ENCODE results near the gene CORO1C.

Gene CORO1C

GRCh38 chr12:108686780-108687179 is 44.5 kb downstream of the CORO1C start:
- no peaks in the 10 kb centered on the region for H3K27me3 ChIP-seq (ENCODE audit: insufficient read depth, low read length)
- no peaks in the 10 kb centered on the region for H3K36me3 ChIP-seq (ENCODE audit: insufficient read depth, low read length)
- peaks cover 55% of the 10 kb centered on the region for H3K4me1 ChIP-seq (ENCODE audit: control insufficient read depth, insufficient read depth, low read length, unreplicated experiment)
- H3K4me3 ChIP-seq (ENCODE audit: low read depth, low read length), result no peak overlapping the region
- peak overlapping the region; percentile 57 for H3K27ac ChIP-seq (ENCODE audit: low read depth, low read length)
- H3K79me2 ChIP-seq (ENCODE audit: control insufficient read depth, insufficient read depth, low read length, unreplicated experiment), result peaks cover 92% of the 10 kb centered on the region
- H2AFZ ChIP-seq (ENCODE audit: low read length, unreplicated experiment), result no peak overlapping the region

- no peak overlapping the region for H2AFZ ChIP-seq (ENCODE audit: low read length, unreplicated experiment)
- H3K4me3 ChIP-seq (ENCODE audit: low read depth, low read length), result peak overlapping the region; percentile 23; the same call in 1 of the 2 replicates
- H3K27ac ChIP-seq (ENCODE audit: low read depth, low read length), result peak overlapping the region; percentile 57
- H3K27me3 ChIP-seq (ENCODE audit: insufficient read depth, low read length), result no peaks in the 10 kb centered on the region
- H3K79me2 ChIP-seq (ENCODE audit: control insufficient read depth, insufficient read depth, low read length, unreplicated experiment), result peaks cover 96% of the 10 kb centered on the region
- H3K36me3 ChIP-seq (ENCODE audit: insufficient read depth, low read length), result peaks cover 3% of the 10 kb centered on the region; the same call in 1 of the 2 replicates
- peaks cover 49% of the 10 kb centered on the region for H3K4me1 ChIP-seq (ENCODE audit: control insufficient read depth, insufficient read depth, low read length, unreplicated experiment)
Measured at GRCh38 chr12:108685469-108686260, 45.7 kb downstream of the CORO1C start.

- H3K79me2 ChIP-seq (ENCODE audit: control insufficient read depth, insufficient read depth, low read length, unreplicated experiment), result peaks cover 96% of the 10 kb centered on the region
Measured at GRCh38 chr12:108683906-108684556, 47.3 kb downstream of the CORO1C start.

GRCh38 chr12:108681317-108681716 is 50.0 kb downstream of the CORO1C start:
- H3K79me2 ChIP-seq (ENCODE audit: control insufficient read depth, insufficient read depth, low read length, unreplicated experiment), result peaks cover 94% of the 10 kb centered on the region

More at GRCh38 chr12:108683906-108684556, 47.3 kb downstream of the CORO1C start:
- no peak overlapping the region for H3K4me3 ChIP-seq (ENCODE audit: low read depth, low read length)
- no peaks in the 10 kb centered on the region for H3K27me3 ChIP-seq (ENCODE audit: insufficient read depth, low read length)
- peaks cover 18% of the 10 kb centered on the region for H3K36me3 ChIP-seq (ENCODE audit: insufficient read depth, low read length)
- H3K4me1 ChIP-seq (ENCODE audit: control insufficient read depth, insufficient read depth, low read length, unreplicated experiment), result peaks cover 32% of the 10 kb centered on the region
- no peak overlapping the region for H2AFZ ChIP-seq (ENCODE audit: low read length, unreplicated experiment)
- H3K27ac ChIP-seq (ENCODE audit: low read depth, low read length), result no peak overlapping the region

GRCh38 chr12:108679106-108679681 is 52.1 kb downstream of the CORO1C start:
- H3K4me1 ChIP-seq (ENCODE audit: control insufficient read depth, insufficient read depth, low read length, unreplicated experiment), result peaks cover 7% of the 10 kb centered on the region
- no peaks in the 10 kb centered on the region for H3K27me3 ChIP-seq (ENCODE audit: insufficient read depth, low read length)
- peaks cover 33% of the 10 kb centered on the region for H3K36me3 ChIP-seq (ENCODE audit: insufficient read depth, low read length)
- H3K27ac ChIP-seq (ENCODE audit: low read depth, low read length), result no peak overlapping the region
- no peak overlapping the region for H3K4me3 ChIP-seq (ENCODE audit: low read depth, low read length)
- H2AFZ ChIP-seq (ENCODE audit: low read length, unreplicated experiment), result no peak overlapping the region
- H3K79me2 ChIP-seq (ENCODE audit: control insufficient read depth, insufficient read depth, low read length, unreplicated experiment), result peaks cover 92% of the 10 kb centered on the region

More at GRCh38 chr12:108681317-108681716, 50.0 kb downstream of the CORO1C start:
- H2AFZ ChIP-seq (ENCODE audit: low read length, unreplicated experiment), result no peak overlapping the region
- H3K27me3 ChIP-seq (ENCODE audit: insufficient read depth, low read length), result no peaks in the 10 kb centered on the region
- H3K36me3 ChIP-seq (ENCODE audit: insufficient read depth, low read length), result peaks cover 26% of the 10 kb centered on the region
- H3K4me1 ChIP-seq (ENCODE audit: control insufficient read depth, insufficient read depth, low read length, unreplicated experiment), result peaks cover 24% of the 10 kb centered on the region
- no peak overlapping the region for H3K27ac ChIP-seq (ENCODE audit: low read depth, low read length)
- no peak overlapping the region for H3K4me3 ChIP-seq (ENCODE audit: low read depth, low read length)

GRCh38 chr12:108678104-108678730 is 53.1 kb downstream of the CORO1C start:
- Histone ChIP-seq H3K4me1 (ENCODE audit: control insufficient read depth, insufficient read depth, low read length, unreplicated experiment) (peaks cover 7% of the 10 kb centered on the region), H3K27ac (ENCODE audit: low read depth, low read length) (peak overlapping the region; percentile 15; the same call in 1 of the 2 replicates), H3K36me3 (ENCODE audit: insufficient read depth, low read length) (peaks cover 36% of the 10 kb centered on the region), H2AFZ (ENCODE audit: low read length, unreplicated experiment) (no peak overlapping the region), H3K79me2 (ENCODE audit: control insufficient read depth, insufficient read depth, low read length, unreplicated experiment) (peaks cover 89% of the 10 kb centered on the region), H3K4me3 (ENCODE audit: low read depth, low read length) (no peak overlapping the region), H3K27me3 (ENCODE audit: insufficient read depth, low read length) (no peaks in the 10 kb centered on the region)

- H2AFZ ChIP-seq (ENCODE audit: low read length, unreplicated experiment), result no peak overlapping the region
- no peaks in the 10 kb centered on the region for H3K27me3 ChIP-seq (ENCODE audit: insufficient read depth, low read length)
- peaks cover 89% of the 10 kb centered on the region for H3K79me2 ChIP-seq (ENCODE audit: control insufficient read depth, insufficient read depth, low read length, unreplicated experiment)
- peaks cover 38% of the 10 kb centered on the region for H3K36me3 ChIP-seq (ENCODE audit: insufficient read depth, low read length)
- H3K4me1 ChIP-seq (ENCODE audit: control insufficient read depth, insufficient read depth, low read length, unreplicated experiment), result peaks cover 7% of the 10 kb centered on the region
- H3K4me3 ChIP-seq (ENCODE audit: low read depth, low read length), result no peak overlapping the region
- H3K27ac ChIP-seq (ENCODE audit: low read depth, low read length), result no peak overlapping the region
Measured at GRCh38 chr12:108677381-108677780, 53.9 kb downstream of the CORO1C start.

- peaks cover 2% of the 10 kb centered on the region for H3K4me1 ChIP-seq (ENCODE audit: control insufficient read depth, insufficient read depth, low read length, unreplicated experiment)
- H3K36me3 ChIP-seq (ENCODE audit: insufficient read depth, low read length), result peaks cover 42% of the 10 kb centered on the region
- no peaks in the 10 kb centered on the region for H3K27me3 ChIP-seq (ENCODE audit: insufficient read depth, low read length)
- H3K27ac ChIP-seq (ENCODE audit: low read depth, low read length), result no peak overlapping the region
- no peak overlapping the region for H3K4me3 ChIP-seq (ENCODE audit: low read depth, low read length)
- H3K79me2 ChIP-seq (ENCODE audit: control insufficient read depth, insufficient read depth, low read length, unreplicated experiment), result peaks cover 89% of the 10 kb centered on the region
- H2AFZ ChIP-seq (ENCODE audit: low read length, unreplicated experiment), result no peak overlapping the region
Measured at GRCh38 chr12:108676707-108677106, 54.6 kb downstream of the CORO1C start.

- Histone ChIP-seq H3K4me1 (ENCODE audit: control insufficient read depth, insufficient read depth, low read length, unreplicated experiment) (no peaks in the 10 kb centered on the region), H3K27ac (ENCODE audit: low read depth, low read length) (no peak overlapping the region), H3K27me3 (ENCODE audit: insufficient read depth, low read length) (no peaks in the 10 kb centered on the region), H3K79me2 (ENCODE audit: control insufficient read depth, insufficient read depth, low read length, unreplicated experiment) (peaks cover 87% of the 10 kb centered on the region), H3K36me3 (ENCODE audit: insufficient read depth, low read length) (peaks cover 39% of the 10 kb centered on the region), H3K4me3 (ENCODE audit: low read depth, low read length) (no peak overlapping the region), H2AFZ (ENCODE audit: low read length, unreplicated experiment) (no peak overlapping the region)
Measured at GRCh38 chr12:108675792-108676191, 55.5 kb downstream of the CORO1C start.

GRCh38 chr12:108672054-108672453 is 59.3 kb downstream of the CORO1C start:
- Histone ChIP-seq H2AFZ (ENCODE audit: low read length, unreplicated experiment) (no peak overlapping the region), H3K27ac (ENCODE audit: low read depth, low read length) (no peak overlapping the region), H3K36me3 (ENCODE audit: insufficient read depth, low read length) (peaks cover 17% of the 10 kb centered on the region), H3K79me2 (ENCODE audit: control insufficient read depth, insufficient read depth, low read length, unreplicated experiment) (peaks cover 89% of the 10 kb centered on the region), H3K4me3 (ENCODE audit: low read depth, low read length) (no peak overlapping the region), H3K4me1 (ENCODE audit: control insufficient read depth, insufficient read depth, low read length, unreplicated experiment) (peaks cover 31% of the 10 kb centered on the region), H3K27me3 (ENCODE audit: insufficient read depth, low read length) (no peaks in the 10 kb centered on the region)

All from ACC112 (cell line).